GM10266 (cell line): Measurements from ENCODE around the gene DCTD.

Source experiments
- DNase-seq: peaks from one replicate; pipeline ENCODE4 v3.0.0; 2012; ENCODE audit errors: extremely low spot score
- TF ChIP-seq, protein P1 (sequence below): IDR thresholded peaks from 2 replicates; pipeline ENCODE4 v1.5.1; 2012; ENCODE audit warnings: mild to moderate bottlenecking, low read depth; ENCODE audit not compliant: control insufficient read depth, insufficient read depth; ENCODE audit errors: missing control alignments

The DCTD gene

GRCh38 chr4:182913621-182914020, 3.6 kb downstream of the DCTD start:
- no peak for DNase-seq

DNA sequence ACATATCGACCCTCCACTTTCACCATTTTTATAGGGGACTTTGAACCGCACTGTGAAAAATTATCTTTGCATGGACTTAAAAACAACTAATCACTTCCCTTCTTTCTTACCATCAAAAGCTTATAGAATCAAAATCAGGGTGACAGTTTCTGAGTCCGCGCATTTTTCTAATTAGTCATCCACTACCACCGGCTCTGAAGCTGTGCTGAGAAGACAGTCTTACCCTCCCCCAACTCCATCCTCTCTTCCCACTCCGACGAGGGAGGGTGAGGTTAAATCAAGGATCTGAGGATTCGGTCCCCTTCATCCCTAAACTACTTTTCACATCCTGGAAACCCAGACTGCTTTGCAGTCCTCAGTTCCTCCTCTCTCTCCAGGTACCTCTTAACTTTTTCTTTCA, 4.2 kb downstream of the DCTD start:
- TF ChIP-seq, protein P1, sequence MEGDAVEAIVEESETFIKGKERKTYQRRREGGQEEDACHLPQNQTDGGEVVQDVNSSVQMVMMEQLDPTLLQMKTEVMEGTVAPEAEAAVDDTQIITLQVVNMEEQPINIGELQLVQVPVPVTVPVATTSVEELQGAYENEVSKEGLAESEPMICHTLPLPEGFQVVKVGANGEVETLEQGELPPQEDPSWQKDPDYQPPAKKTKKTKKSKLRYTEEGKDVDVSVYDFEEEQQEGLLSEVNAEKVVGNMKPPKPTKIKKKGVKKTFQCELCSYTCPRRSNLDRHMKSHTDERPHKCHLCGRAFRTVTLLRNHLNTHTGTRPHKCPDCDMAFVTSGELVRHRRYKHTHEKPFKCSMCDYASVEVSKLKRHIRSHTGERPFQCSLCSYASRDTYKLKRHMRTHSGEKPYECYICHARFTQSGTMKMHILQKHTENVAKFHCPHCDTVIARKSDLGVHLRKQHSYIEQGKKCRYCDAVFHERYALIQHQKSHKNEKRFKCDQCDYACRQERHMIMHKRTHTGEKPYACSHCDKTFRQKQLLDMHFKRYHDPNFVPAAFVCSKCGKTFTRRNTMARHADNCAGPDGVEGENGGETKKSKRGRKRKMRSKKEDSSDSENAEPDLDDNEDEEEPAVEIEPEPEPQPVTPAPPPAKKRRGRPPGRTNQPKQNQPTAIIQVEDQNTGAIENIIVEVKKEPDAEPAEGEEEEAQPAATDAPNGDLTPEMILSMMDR, result no peak
- no peak for DNase-seq

More at GRCh38 chr4:182913621-182914020, 3.6 kb downstream of the DCTD start:
- TF ChIP-seq, protein P1, result no peak

- no peak for DNase-seq
- TF ChIP-seq, protein P1, result no peak
Observed at GRCh38 chr4:182908124-182908523, 9.1 kb downstream of the DCTD start.

- no peak for DNase-seq
- TF ChIP-seq, protein P1, result no peak
Observed at GRCh38 chr4:182907396-182907795, 9.8 kb downstream of the DCTD start.

DNA sequence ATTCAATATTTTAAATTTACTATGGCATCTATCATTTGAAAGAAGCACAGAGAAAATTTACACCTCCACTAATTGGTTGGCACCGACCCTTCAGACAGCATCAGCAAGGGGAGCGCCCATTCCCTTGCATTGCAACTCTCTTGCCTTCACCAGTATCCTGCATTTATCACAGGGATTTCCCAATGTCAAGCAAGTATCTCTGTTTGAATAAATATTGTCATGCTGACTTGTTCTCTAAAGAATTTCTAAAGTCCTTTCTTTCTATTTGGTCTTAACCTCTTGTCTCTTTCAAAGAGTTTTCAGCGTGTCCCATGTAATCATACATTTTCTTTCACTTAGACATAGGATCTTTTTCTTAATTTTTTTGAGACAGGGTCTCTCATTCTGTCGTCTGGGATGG, 10.4 kb downstream of the DCTD start:
- TF ChIP-seq, protein P1, result no peak

DNA sequence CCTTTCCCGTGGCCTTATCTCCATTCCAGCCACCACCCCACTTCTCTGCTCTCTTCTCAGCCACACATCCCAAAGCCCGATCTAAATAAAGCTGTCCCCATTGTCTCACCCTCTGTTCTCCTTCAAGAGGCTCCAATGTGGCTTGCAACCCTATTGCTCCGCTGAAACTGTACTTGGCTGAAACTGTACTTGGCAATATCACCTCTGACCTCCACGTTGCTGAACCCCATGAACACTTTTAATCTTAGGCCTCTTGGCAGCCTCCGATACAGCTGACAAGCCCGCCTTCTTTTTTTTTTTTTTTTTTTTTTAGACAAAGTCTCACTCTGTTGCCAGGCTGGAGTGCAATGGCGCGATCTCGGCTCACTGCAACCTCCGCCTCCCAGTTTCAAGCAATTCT, 12.1 kb downstream of the DCTD start:
- DNase-seq, result no peak
- TF ChIP-seq, protein P1, result no peak

More for the DNA sequence above, 10.4 kb downstream of the DCTD start:
- DNase-seq, result no peak

DNA sequence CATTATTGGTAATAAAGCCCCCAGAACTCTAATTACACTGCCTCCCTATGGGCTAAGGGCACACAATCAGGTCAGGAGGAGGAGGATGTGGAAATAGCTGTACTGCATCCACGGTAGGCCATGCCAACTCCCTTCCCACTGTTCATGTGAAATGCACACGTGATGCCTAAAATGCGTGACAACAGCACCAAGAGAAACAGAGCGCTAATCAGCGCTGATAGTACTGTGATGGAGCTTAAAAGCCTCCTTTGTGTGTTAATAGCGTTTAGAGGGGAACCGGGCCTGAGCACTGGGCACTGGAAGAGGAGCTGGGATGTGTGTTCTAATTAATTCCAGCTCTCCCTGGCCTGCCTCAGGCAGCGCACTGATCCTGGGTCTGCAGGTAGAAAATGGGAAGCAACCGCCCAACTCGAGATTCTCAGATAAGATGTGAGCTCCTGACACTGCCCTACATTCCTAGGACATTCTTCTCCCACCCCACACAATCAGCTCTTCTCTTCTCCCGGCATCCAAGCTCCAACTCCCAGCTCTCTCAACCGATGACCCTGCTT, 12.9 kb downstream of the DCTD start:
- TF ChIP-seq, protein P1, result no peak
- DNase-seq, result no peak
